Vagina (tissue), 2 donors: ENCODE results near the gene FBXO21.

Source experiments
- CTCF ChIP-seq, 3 experiments: fragments of 450-650 bp in 2 of 3; fragments of 200-600 bp in 1 of 3; sonication (generic) in 1 of 3; IDR thresholded peaks; one replicate each; pipeline ENCODE4 v1.5.1; 2017 to 2019; ENCODE audit warnings: antibody characterized with exemption in 3 of 3, mild to moderate bottlenecking in 2 of 3, moderate library complexity in 2 of 3
- POLR2A ChIP-seq, 2 donors: fragments of 450-650 bp; IDR thresholded peaks; one replicate each; pipeline ENCODE4 v1.6.1; 2017; ENCODE audit warnings: antibody characterized with exemption in 2 of 2, mild to moderate bottlenecking in 2 of 2, moderate library complexity in 2 of 2
- POLR2AphosphoS5 ChIP-seq, 2 donors: sonication (generic); formaldehyde crosslinking; IDR thresholded peaks; one replicate each; pipeline ENCODE4 v1.9.0; 2017; ENCODE audit warnings: antibody characterized with exemption in 2 of 2, mild to moderate bottlenecking in 2 of 2, low read depth in 1 of 2; ENCODE audit not compliant: insufficient read depth in 1 of 2

- no peak for TF ChIP-seq CTCF (IDR thresholded peaks at IDR 0.05)
- TF ChIP-seq POLR2AphosphoS5 (IDR thresholded peaks at IDR 0.05; ENCODE audit: insufficient read depth in 1 of 2, low read depth in 1 of 2) = no peak
- no peak for TF ChIP-seq POLR2A (IDR thresholded peaks at IDR 0.05)
These were observed 1.8 kb upstream of the FBXO21 start for GRCh38 chr12:117192057-117192456.
